ENCODE data around the gene MAPK11. TPM values are rescaled to one million over a fixed set of nuclear protein-coding genes. Genes with fewer than 3 reads are reported as not detected.

The MAPK11 gene
- total and polyA plus RNA-seq, 2 donors (not counting 1 experiment from before 2014, with no cell fraction given): 2.6 to 7.6 TPM

GRCh38 chr22:50318356-50318697 is 48.1 kb upstream of the MAPK11 start:
- Histone ChIP-seq H3K4me1 (ENCODE audit: control insufficient read depth, extremely low read depth, insufficient read depth, low read length) (no peaks in the 10 kb centered on the region), H3K27me3 (ENCODE audit: control insufficient read depth, insufficient read depth, low read length) (no peaks in the 10 kb centered on the region)
- DNase-seq (ENCODE audit: low read depth in 2 of 2): no peak

DNA sequence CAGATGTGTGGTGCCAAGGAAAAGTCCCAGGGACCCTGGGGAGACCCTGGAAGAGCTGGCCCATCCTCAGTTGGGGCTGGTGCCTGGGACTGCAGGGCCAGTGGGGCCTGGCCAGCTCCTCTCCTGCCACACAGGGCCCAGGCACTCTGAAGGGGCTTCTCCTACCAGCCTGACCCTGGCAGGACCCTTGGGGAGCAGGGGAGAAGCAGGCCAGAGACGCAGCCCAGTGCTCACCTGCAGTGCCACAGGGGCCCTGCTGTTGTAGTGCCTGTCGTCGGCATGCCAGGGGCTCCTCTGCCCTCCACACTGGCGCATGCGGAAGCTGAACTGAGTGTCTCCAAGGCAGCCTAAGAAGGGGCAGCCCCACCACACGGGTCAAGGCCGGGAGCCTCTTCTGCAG is 47.5 kb upstream of the MAPK11 start:
- no peak overlapping the region for H3K27ac ChIP-seq (ENCODE audit: insufficient read depth, low read length)

More at GRCh38 chr22:50318356-50318697, 48.1 kb upstream of the MAPK11 start:
- Histone ChIP-seq H3K4me2 (ENCODE audit: extremely low read depth, insufficient read depth, low read length) (no peak overlapping the region), H3K27ac (ENCODE audit: insufficient read depth, low read length) (no peak overlapping the region), H2AFZ (ENCODE audit: low read length) (no peak overlapping the region), H3K4me3 (replicated peaks in 1 of 4; ENCODE audit: control extremely low read depth in 1 of 4, insufficient read depth in 1 of 4, low read depth in 3 of 4, low read length in 4 of 4) (no peak overlapping the region), H4K20me1 (ENCODE audit: control insufficient read depth, extremely low read depth, insufficient read depth, low read length) (no peaks in the 10 kb centered on the region), H3K9ac (ENCODE audit: insufficient read depth, low read length) (no peak overlapping the region), H3K79me2 (ENCODE audit: control insufficient read depth, insufficient read depth, low read length) (no peaks in the 10 kb centered on the region), H3K9me3 (ENCODE audit: control insufficient read depth, insufficient read depth, low read depth, low read length) (no peaks in the 10 kb centered on the region), H3K36me3 (ENCODE audit: control insufficient read depth, insufficient read depth, low read length) (no peaks in the 10 kb centered on the region)
- no peak for TF ChIP-seq EZH2 (IDR thresholded peaks at IDR 0.05; ENCODE audit: low read length, missing control alignments)
- TF ChIP-seq, protein P1, sequence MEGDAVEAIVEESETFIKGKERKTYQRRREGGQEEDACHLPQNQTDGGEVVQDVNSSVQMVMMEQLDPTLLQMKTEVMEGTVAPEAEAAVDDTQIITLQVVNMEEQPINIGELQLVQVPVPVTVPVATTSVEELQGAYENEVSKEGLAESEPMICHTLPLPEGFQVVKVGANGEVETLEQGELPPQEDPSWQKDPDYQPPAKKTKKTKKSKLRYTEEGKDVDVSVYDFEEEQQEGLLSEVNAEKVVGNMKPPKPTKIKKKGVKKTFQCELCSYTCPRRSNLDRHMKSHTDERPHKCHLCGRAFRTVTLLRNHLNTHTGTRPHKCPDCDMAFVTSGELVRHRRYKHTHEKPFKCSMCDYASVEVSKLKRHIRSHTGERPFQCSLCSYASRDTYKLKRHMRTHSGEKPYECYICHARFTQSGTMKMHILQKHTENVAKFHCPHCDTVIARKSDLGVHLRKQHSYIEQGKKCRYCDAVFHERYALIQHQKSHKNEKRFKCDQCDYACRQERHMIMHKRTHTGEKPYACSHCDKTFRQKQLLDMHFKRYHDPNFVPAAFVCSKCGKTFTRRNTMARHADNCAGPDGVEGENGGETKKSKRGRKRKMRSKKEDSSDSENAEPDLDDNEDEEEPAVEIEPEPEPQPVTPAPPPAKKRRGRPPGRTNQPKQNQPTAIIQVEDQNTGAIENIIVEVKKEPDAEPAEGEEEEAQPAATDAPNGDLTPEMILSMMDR (conservative IDR thresholded peaks at IDR 0.05 in 1 of 2, IDR thresholded peaks at IDR 0.05 in 1 of 2; ENCODE audit: low read depth in 1 of 2, low read length in 2 of 2): no peak

GRCh38 chr22:50317178-50317577 is 47.0 kb upstream of the MAPK11 start:
- no peaks in the 10 kb centered on the region for H3K4me1 ChIP-seq (ENCODE audit: control insufficient read depth, extremely low read depth, insufficient read depth, low read length)
- TF ChIP-seq, protein P1 (conservative IDR thresholded peaks at IDR 0.05 in 1 of 2, IDR thresholded peaks at IDR 0.05 in 1 of 2; ENCODE audit: low read depth in 1 of 2, low read length in 2 of 2): no peak
- TF ChIP-seq EZH2 (IDR thresholded peaks at IDR 0.05; ENCODE audit: low read length, missing control alignments): no peak
- DNase-seq (ENCODE audit: low read depth in 2 of 2): no peak
- no peaks in the 10 kb centered on the region for H3K36me3 ChIP-seq (ENCODE audit: control insufficient read depth, insufficient read depth, low read length)
- no peaks in the 10 kb centered on the region for H3K27me3 ChIP-seq (ENCODE audit: control insufficient read depth, insufficient read depth, low read length)
- no peak overlapping the region for H3K4me3 ChIP-seq (replicated peaks in 1 of 4; ENCODE audit: control extremely low read depth in 1 of 4, insufficient read depth in 1 of 4, low read depth in 3 of 4, low read length in 4 of 4)
- no peak overlapping the region for H3K27ac ChIP-seq (ENCODE audit: insufficient read depth, low read length)
- no peaks in the 10 kb centered on the region for H3K9me3 ChIP-seq (ENCODE audit: control insufficient read depth, insufficient read depth, low read depth, low read length)
- H3K79me2 ChIP-seq (ENCODE audit: control insufficient read depth, insufficient read depth, low read length): no peaks in the 10 kb centered on the region
- no peak overlapping the region for H3K4me2 ChIP-seq (ENCODE audit: extremely low read depth, insufficient read depth, low read length)
- no peaks in the 10 kb centered on the region for H4K20me1 ChIP-seq (ENCODE audit: control insufficient read depth, extremely low read depth, insufficient read depth, low read length)
- no peak overlapping the region for H2AFZ ChIP-seq (ENCODE audit: low read length)
- H3K9ac ChIP-seq (ENCODE audit: insufficient read depth, low read length): no peak overlapping the region

More for the DNA sequence above, 47.5 kb upstream of the MAPK11 start:
- H2AFZ ChIP-seq (ENCODE audit: low read length): no peak overlapping the region
- no peaks in the 10 kb centered on the region for H3K36me3 ChIP-seq (ENCODE audit: control insufficient read depth, insufficient read depth, low read length)
- H3K4me2 ChIP-seq (ENCODE audit: extremely low read depth, insufficient read depth, low read length): no peak overlapping the region
- H4K20me1 ChIP-seq (ENCODE audit: control insufficient read depth, extremely low read depth, insufficient read depth, low read length): no peaks in the 10 kb centered on the region
- H3K79me2 ChIP-seq (ENCODE audit: control insufficient read depth, insufficient read depth, low read length): no peaks in the 10 kb centered on the region
- no peaks in the 10 kb centered on the region for H3K4me1 ChIP-seq (ENCODE audit: control insufficient read depth, extremely low read depth, insufficient read depth, low read length)
- no peaks in the 10 kb centered on the region for H3K9me3 ChIP-seq (ENCODE audit: control insufficient read depth, insufficient read depth, low read depth, low read length)
- H3K4me3 ChIP-seq (replicated peaks in 1 of 4; ENCODE audit: control extremely low read depth in 1 of 4, insufficient read depth in 1 of 4, low read depth in 3 of 4, low read length in 4 of 4): no peak overlapping the region
- DNase-seq (ENCODE audit: low read depth in 2 of 2): no peak
- no peak overlapping the region for H3K9ac ChIP-seq (ENCODE audit: insufficient read depth, low read length)
- TF ChIP-seq EZH2 (IDR thresholded peaks at IDR 0.05; ENCODE audit: low read length, missing control alignments): no peak
- TF ChIP-seq, protein P1 (conservative IDR thresholded peaks at IDR 0.05 in 1 of 2, IDR thresholded peaks at IDR 0.05 in 1 of 2; ENCODE audit: low read depth in 1 of 2, low read length in 2 of 2): no peak
- no peaks in the 10 kb centered on the region for H3K27me3 ChIP-seq (ENCODE audit: control insufficient read depth, insufficient read depth, low read length)

Data from fibroblast of lung (primary cell).